AG09309 (cell line): ENCODE data around the gene TRDN.

ENCODE experiments used
- DNase-seq: peaks from one replicate; pipeline ENCODE4 v3.0.0-alpha.2; 2010; ENCODE audit warnings: low read depth
- H3K4me3 ChIP-seq: 2 replicates; pipeline ENCODE4 v1.5.1; 2011; ENCODE audit warnings: mild to moderate bottlenecking, low read depth, low read length, moderate library complexity; ENCODE audit not compliant: control insufficient read depth
- TF ChIP-seq, protein P1 (sequence below): IDR thresholded peaks from 2 replicates; pipeline ENCODE4 v1.5.1; 2011; ENCODE audit warnings: mild to moderate bottlenecking, low read depth, low read length, inconsistent platforms; ENCODE audit not compliant: insufficient read depth, control insufficient read depth; ENCODE audit errors: missing control alignments

Gene TRDN, protein sequence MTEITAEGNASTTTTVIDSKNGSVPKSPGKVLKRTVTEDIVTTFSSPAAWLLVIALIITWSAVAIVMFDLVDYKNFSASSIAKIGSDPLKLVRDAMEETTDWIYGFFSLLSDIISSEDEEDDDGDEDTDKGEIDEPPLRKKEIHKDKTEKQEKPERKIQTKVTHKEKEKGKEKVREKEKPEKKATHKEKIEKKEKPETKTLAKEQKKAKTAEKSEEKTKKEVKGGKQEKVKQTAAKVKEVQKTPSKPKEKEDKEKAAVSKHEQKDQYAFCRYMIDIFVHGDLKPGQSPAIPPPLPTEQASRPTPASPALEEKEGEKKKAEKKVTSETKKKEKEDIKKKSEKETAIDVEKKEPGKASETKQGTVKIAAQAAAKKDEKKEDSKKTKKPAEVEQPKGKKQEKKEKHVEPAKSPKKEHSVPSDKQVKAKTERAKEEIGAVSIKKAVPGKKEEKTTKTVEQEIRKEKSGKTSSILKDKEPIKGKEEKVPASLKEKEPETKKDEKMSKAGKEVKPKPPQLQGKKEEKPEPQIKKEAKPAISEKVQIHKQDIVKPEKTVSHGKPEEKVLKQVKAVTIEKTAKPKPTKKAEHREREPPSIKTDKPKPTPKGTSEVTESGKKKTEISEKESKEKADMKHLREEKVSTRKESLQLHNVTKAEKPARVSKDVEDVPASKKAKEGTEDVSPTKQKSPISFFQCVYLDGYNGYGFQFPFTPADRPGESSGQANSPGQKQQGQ

DNA sequence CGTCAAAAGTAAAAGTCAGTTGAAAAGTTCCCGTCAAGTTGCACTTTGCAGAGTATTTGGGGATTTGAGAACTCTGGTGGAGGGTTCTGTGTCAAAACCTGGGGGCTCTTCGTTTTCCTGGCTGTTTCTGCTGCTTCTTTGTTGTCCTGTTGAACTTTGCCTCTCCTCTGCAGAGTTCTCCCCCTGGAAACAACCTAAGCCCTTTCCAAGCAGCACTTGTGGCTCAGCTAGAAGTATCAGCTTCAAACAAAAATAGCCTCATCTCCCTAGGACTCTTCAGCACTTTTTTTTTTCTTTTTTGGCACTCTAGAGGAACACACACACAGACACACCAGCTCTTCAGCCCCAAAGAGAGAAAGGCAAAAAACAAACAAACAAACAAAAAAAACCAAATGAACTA, at the start of gene TRDN:
TRDN (minus strand) TSS at position 169 of the 400 bp plus-strand sequence. CDS start 175 bp downstream, outside the sequence.
- no peak for DNase-seq
- TF ChIP-seq, protein P1, sequence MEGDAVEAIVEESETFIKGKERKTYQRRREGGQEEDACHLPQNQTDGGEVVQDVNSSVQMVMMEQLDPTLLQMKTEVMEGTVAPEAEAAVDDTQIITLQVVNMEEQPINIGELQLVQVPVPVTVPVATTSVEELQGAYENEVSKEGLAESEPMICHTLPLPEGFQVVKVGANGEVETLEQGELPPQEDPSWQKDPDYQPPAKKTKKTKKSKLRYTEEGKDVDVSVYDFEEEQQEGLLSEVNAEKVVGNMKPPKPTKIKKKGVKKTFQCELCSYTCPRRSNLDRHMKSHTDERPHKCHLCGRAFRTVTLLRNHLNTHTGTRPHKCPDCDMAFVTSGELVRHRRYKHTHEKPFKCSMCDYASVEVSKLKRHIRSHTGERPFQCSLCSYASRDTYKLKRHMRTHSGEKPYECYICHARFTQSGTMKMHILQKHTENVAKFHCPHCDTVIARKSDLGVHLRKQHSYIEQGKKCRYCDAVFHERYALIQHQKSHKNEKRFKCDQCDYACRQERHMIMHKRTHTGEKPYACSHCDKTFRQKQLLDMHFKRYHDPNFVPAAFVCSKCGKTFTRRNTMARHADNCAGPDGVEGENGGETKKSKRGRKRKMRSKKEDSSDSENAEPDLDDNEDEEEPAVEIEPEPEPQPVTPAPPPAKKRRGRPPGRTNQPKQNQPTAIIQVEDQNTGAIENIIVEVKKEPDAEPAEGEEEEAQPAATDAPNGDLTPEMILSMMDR: no peak
- H3K4me3 ChIP-seq: no peak within 1 kb of the TSS

DNA sequence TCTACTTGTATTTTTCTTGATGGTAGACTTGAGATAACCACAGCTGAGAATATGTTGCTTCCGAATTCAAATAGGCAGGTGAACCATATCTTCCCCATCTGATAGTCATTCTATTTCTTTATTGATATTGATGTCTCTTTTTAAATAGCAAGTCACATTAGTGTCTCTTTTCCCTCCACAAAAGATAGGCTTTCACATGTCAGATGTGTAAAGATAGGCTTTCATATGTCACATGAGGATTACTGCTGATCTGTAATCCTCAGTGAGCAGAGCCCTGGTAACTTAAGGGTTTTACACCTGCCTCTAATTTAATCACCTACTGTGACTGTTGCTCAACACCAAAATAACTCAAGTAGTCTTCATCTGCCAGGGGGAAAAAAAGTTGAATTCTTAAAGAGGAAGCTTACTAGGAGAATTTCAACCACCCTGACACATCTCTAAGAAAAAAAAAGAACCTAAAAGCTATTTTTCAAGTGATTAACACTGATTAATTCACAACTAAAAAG, 45.3 kb upstream of the TRDN start:
- TF ChIP-seq, protein P1: no peak
- no peak for DNase-seq

DNA sequence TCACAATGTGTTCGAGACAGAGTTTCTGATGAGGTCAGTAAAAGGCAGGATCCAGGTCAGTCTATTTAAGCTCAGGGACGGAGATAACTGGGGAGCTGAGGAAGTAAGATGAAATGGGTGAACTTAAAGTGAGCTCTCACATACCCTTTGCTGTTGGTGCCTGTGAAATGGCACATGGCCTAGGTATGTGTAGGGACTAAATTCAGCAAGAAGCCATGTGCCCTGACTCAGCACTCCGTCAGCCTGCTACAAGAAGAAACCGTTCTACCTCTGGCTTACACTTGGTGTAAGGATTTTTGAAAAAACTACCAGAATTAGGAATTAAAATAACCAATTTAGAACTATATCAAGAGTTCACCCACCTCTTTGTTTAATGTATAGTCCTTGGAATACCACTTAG, 41.1 kb upstream of the TRDN start:
- no peak for DNase-seq
- H3K4me3 ChIP-seq: no peak overlapping the region
- TF ChIP-seq, protein P1: no peak

More for the DNA sequence above, 45.3 kb upstream of the TRDN start:
- no peak overlapping the region for H3K4me3 ChIP-seq

DNA sequence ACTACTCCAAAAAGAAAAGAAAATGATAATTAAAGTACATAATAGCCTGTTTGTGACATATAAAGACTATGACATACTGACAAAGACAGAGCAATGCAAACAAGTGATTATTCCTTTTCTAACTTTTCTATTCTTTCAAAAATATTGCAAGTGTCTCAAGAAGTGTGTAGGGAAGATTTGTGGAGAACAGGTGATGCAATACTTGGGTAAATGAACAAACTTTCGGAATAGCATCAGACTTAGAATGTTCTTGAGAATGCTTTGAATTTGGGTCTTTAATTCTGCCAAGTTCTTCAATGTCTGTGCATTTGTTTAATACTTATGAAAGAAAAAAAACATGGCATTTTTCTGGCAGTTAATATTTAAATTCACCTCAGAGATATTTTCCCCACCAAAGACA, 40.0 kb upstream of the TRDN start:
- no peak for DNase-seq
- TF ChIP-seq, protein P1: no peak
- no peak overlapping the region for H3K4me3 ChIP-seq

DNA sequence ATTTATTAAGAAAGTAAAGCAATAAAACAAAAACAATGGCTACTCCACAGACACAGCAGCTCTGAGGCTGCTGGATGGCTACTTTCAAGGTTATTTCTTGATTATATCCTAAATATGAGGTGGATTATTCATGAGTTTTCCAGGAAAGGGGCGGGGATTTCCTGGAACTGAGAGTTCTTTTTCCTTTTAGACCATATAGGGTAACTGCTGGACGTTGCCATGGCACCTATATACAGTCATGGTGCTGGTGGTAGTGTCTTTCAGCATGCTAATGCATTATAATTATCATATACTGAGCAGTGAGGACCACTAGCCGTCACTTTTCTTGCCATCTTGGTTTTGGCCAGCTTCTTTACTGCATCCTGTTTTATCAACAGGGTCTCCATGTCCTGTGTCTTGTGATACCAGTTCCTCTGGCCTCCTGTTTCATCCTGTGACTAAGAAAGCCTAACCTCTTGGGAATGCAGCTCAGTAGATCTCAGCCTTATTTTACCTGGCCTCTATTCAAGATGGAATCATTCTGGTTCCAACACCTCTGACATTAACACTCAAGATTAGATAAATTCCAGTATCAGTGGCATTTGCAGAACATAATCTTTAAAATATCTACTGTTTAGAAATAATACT, 32.3 kb upstream of the TRDN start:
- no peak overlapping the region for H3K4me3 ChIP-seq
- TF ChIP-seq, protein P1: no peak
- no peak for DNase-seq

DNA sequence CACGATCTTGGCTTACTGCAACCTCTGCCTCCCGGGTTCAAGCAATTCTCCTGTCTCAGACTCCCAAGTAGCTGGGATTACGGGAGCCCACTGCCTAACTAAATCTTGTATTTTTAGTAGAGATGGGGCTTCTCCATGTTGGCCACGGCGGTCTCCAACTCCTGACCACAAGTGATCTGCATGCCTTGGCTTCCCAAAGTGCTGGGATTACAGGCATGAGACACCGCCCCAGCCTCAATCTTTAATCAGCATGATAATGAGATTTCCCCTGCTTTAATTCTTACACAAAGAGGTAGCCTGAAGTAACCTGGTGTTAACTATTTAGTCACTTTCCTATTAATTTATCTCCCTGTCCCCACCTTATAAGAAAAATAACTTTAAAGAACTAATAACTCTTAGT, 31.3 kb upstream of the TRDN start:
- TF ChIP-seq, protein P1: no peak
- no peak overlapping the region for H3K4me3 ChIP-seq
- no peak for DNase-seq
